Adipocyte (in vitro differentiated cells): Measurements from ENCODE around the gene P2RY6.

Source experiments
- DNase-seq: peaks from one replicate; pipeline ENCODE4 v3.0.0-alpha.2; 2015; ENCODE audit warnings: low read depth
- H3K27me3 ChIP-seq: replicated peaks from 2 replicates; pipeline ENCODE4 v1.7.0; 2013; ENCODE audit warnings: mild to moderate bottlenecking, low read length, moderate library complexity; ENCODE audit not compliant: control insufficient read depth, insufficient read depth
- H3K36me3 ChIP-seq: 2 replicates; pipeline ENCODE4 v1.7.0; 2013; ENCODE audit warnings: low read length, mild to moderate bottlenecking, moderate library complexity; ENCODE audit not compliant: control insufficient read depth, insufficient read depth, severe bottlenecking
- H3K4me1 ChIP-seq: 2 replicates; pipeline ENCODE4 v1.7.0; 2013; ENCODE audit warnings: mild to moderate bottlenecking, low read length, moderate library complexity; ENCODE audit not compliant: control insufficient read depth, insufficient read depth
- H3K4me3 ChIP-seq: 2 replicates; pipeline ENCODE4 v1.7.0; 2013; ENCODE audit warnings: mild to moderate bottlenecking, low read length, moderate library complexity
- H3K9ac ChIP-seq: 2 replicates; pipeline ENCODE4 v1.7.0; 2013; ENCODE audit warnings: mild to moderate bottlenecking, low read length, moderate library complexity
- H3K9me3 ChIP-seq: 2 replicates; pipeline ENCODE4 v1.7.0; 2013; ENCODE audit warnings: mild to moderate bottlenecking, low read length, moderate library complexity; ENCODE audit not compliant: control insufficient read depth

Gene P2RY6

GRCh38 chr11:73335204-73335923 is 63.2 kb downstream of the P2RY6 start:
- Histone ChIP-seq H3K36me3 (peaks cover 4% of the 10 kb centered on the region), H3K4me3 (peak overlapping the region; percentile 23), H3K9me3 (no peaks in the 10 kb centered on the region), H3K9ac (peak overlapping the region; percentile 66), H3K4me1 (peaks cover 48% of the 10 kb centered on the region), H3K27me3 (no peaks in the 10 kb centered on the region)
- DNase-seq: peak; percentile 95

- Histone ChIP-seq H3K9ac (no peak overlapping the region), H3K4me3 (no peak overlapping the region), H3K36me3 (peaks cover 4% of the 10 kb centered on the region)
These were observed 65.7 kb downstream of the P2RY6 start for GRCh38 chr11:73337846-73338245.

GRCh38 chr11:73338279-73338678 is 66.1 kb downstream of the P2RY6 start:
- no peak overlapping the region for H3K9ac ChIP-seq
- peaks cover 4% of the 10 kb centered on the region for H3K36me3 ChIP-seq
- H3K4me1 ChIP-seq: peaks cover 21% of the 10 kb centered on the region
- H3K27me3 ChIP-seq: no peaks in the 10 kb centered on the region
- H3K9me3 ChIP-seq: no peaks in the 10 kb centered on the region
- DNase-seq: no peak
- H3K4me3 ChIP-seq: no peak overlapping the region

More at GRCh38 chr11:73337846-73338245, 65.7 kb downstream of the P2RY6 start:
- peaks cover 25% of the 10 kb centered on the region for H3K4me1 ChIP-seq
- no peaks in the 10 kb centered on the region for H3K27me3 ChIP-seq
- no peak for DNase-seq
- H3K9me3 ChIP-seq: no peaks in the 10 kb centered on the region

- peaks cover 4% of the 10 kb centered on the region for H3K36me3 ChIP-seq
- H3K4me3 ChIP-seq: no peak overlapping the region
- no peak for DNase-seq
- no peaks in the 10 kb centered on the region for H3K27me3 ChIP-seq
- H3K9me3 ChIP-seq: no peaks in the 10 kb centered on the region
- H3K9ac ChIP-seq: no peak overlapping the region
- H3K4me1 ChIP-seq: peaks cover 2% of the 10 kb centered on the region
These were observed 68.0 kb downstream of the P2RY6 start for GRCh38 chr11:73340164-73340563.

GRCh38 chr11:73342633-73343032 is 70.5 kb downstream of the P2RY6 start:
- Histone ChIP-seq H3K9me3 (no peaks in the 10 kb centered on the region), H3K4me1 (no peaks in the 10 kb centered on the region), H3K36me3 (peaks cover 7% of the 10 kb centered on the region), H3K4me3 (no peak overlapping the region), H3K27me3 (no peaks in the 10 kb centered on the region), H3K9ac (no peak overlapping the region)
- DNase-seq: no peak

GRCh38 chr11:73343076-73343873 is 71.1 kb downstream of the P2RY6 start:
- H3K4me3 ChIP-seq: no peak overlapping the region
- DNase-seq: no peak

GRCh38 chr11:73344191-73344607 is 72.1 kb downstream of the P2RY6 start:
- Histone ChIP-seq H3K27me3 (no peaks in the 10 kb centered on the region), H3K9me3 (no peaks in the 10 kb centered on the region), H3K4me3 (no peak overlapping the region), H3K9ac (no peak overlapping the region), H3K4me1 (no peaks in the 10 kb centered on the region), H3K36me3 (peaks cover 21% of the 10 kb centered on the region)
- no peak for DNase-seq

More at GRCh38 chr11:73343076-73343873, 71.1 kb downstream of the P2RY6 start:
- no peaks in the 10 kb centered on the region for H3K4me1 ChIP-seq
- no peaks in the 10 kb centered on the region for H3K27me3 ChIP-seq
- peaks cover 13% of the 10 kb centered on the region for H3K36me3 ChIP-seq
- no peak overlapping the region for H3K9ac ChIP-seq
- no peaks in the 10 kb centered on the region for H3K9me3 ChIP-seq

- Histone ChIP-seq H3K4me3 (no peak overlapping the region), H3K4me1 (peaks cover under 1% of the 10 kb centered on the region), H3K27me3 (no peaks in the 10 kb centered on the region), H3K9ac (no peak overlapping the region), H3K36me3 (peaks cover 30% of the 10 kb centered on the region), H3K9me3 (no peaks in the 10 kb centered on the region)
- no peak for DNase-seq
These were observed 73.5 kb downstream of the P2RY6 start for GRCh38 chr11:73345481-73346160.

- peaks cover 8% of the 10 kb centered on the region for H3K4me1 ChIP-seq
- H3K9ac ChIP-seq: no peak overlapping the region
- no peak for DNase-seq
- no peaks in the 10 kb centered on the region for H3K27me3 ChIP-seq
- H3K36me3 ChIP-seq: peaks cover 30% of the 10 kb centered on the region
- H3K9me3 ChIP-seq: no peaks in the 10 kb centered on the region
- H3K4me3 ChIP-seq: no peak overlapping the region
These were observed 74.2 kb downstream of the P2RY6 start for GRCh38 chr11:73346186-73346935.

- Histone ChIP-seq H3K9me3 (no peaks in the 10 kb centered on the region), H3K4me3 (no peak overlapping the region), H3K36me3 (peaks cover 30% of the 10 kb centered on the region), H3K27me3 (no peaks in the 10 kb centered on the region), H3K9ac (no peak overlapping the region), H3K4me1 (peaks cover 10% of the 10 kb centered on the region)
- DNase-seq: no peak
These were observed 74.9 kb downstream of the P2RY6 start for GRCh38 chr11:73347067-73347466.
